ENCODE data around the gene OPN4. TPM values are rescaled to one million over a fixed set of nuclear protein-coding genes. Genes with fewer than 3 reads are reported as not detected.

OPN4 gene
- total and polyA plus RNA-seq, 2 donors (not counting 3 experiments of a cell fraction or from before 2014, with no cell fraction given): not detected

- dilution Hi-C loops (cut with MboI; ENCODE audit: extremely low pct_ligation_motif_present, low sequenced_read_pairs) (no loop called here), intact Hi-C loops (cut with micrococcal nuclease) (loop anchor here (1.0 to 2.0 kb wide), 2 partner anchors 35 to 188 kb away; no protein-coding TSS in a partner anchor)
- DNase-seq (ENCODE audit: low read depth, low spot score) (no peak), FAIRE-seq (no peak)
- no TSS peak for BruUV-seq (replicated peaks)
- Histone ChIP-seq H3K36me3 (ENCODE audit: control insufficient read depth in 2 of 2, extremely low read depth in 1 of 2, insufficient read depth in 2 of 2, low read length in 2 of 2) (no peaks in the 10 kb centered on the region), H3K27ac (ENCODE audit: insufficient read depth, low read depth, low read length) (no peak overlapping the region), H3K4me1 (ENCODE audit: control insufficient read depth, extremely low read depth, insufficient read depth, low read length) (no peaks in the 10 kb centered on the region), H3K9me3 (replicated peaks; ENCODE audit: control insufficient read depth, insufficient read depth, low read length) (no peaks in the 10 kb centered on the region), H3K27me3 (ENCODE audit: control insufficient read depth in 2 of 2, insufficient read depth in 2 of 2, low read length in 2 of 2) (peaks cover 44 to 58% of the 10 kb centered on the region in 2 experiments), H3K9me1 (replicated peaks; ENCODE audit: control insufficient read depth, extremely low read depth, insufficient read depth, low read length) (no peaks in the 10 kb centered on the region), H4K20me1 (replicated peaks; ENCODE audit: control insufficient read depth, extremely low read depth, insufficient read depth, low read length) (no peaks in the 10 kb centered on the region), H3K4me2 (ENCODE audit: insufficient read depth, low read length) (peak overlapping the region; percentile 31), H2AFZ (ENCODE audit: low read depth, low read length) (peak overlapping the region; percentile 38), H3K79me2 (ENCODE audit: control insufficient read depth, insufficient read depth, low read length) (no peaks in the 10 kb centered on the region), H3K9ac (replicated peaks; ENCODE audit: extremely low read depth, insufficient read depth, low read length) (no peak overlapping the region), H3K4me3 (replicated peaks in 1 of 3; ENCODE audit: insufficient read depth in 1 of 3, low read depth in 1 of 3, low read length in 3 of 3) (peak overlapping the region in 2 of 3 experiments; percentile 9 to 34)
- CTCF ChIA-PET: interaction anchor here (0.6 to 1.9 kb wide), 6 partner anchors 11 to 188 kb away, joined by 3 to 16 read pairs (median 4); no protein-coding TSS in a partner anchor
- POLR2A ChIA-PET: no interaction called here
- peak; percentile 97 for TF ChIP-seq EZH2 (IDR thresholded peaks at IDR 0.05; ENCODE audit: borderline replicate concordance, low read depth, low read length, severe bottlenecking)
- no peak for TF ChIP-seq CTCF (IDR thresholded peaks at IDR 0.05; ENCODE audit: extremely low read depth in 1 of 2, insufficient read depth in 1 of 2, low read depth in 1 of 2, low read length in 2 of 2)
- no peak for TF ChIP-seq JUN (IDR thresholded peaks at IDR 0.05; ENCODE audit: borderline replicate concordance, insufficient read depth, insufficient read length, low read depth)
- no peak for TF ChIP-seq POLR2AphosphoS5 (IDR thresholded peaks at IDR 0.05; ENCODE audit: insufficient read depth, low read depth, low read length)
Observed at GRCh38 chr10:86711513-86712316, 57.4 kb downstream of the OPN4 start.

All from endothelial cell of umbilical vein (primary cell).